Panc1 (cell line): Measurements from ENCODE around the gene SHQ1. TPM values are rescaled to one million over a fixed set of nuclear protein-coding genes. Genes with fewer than 3 reads are reported as not detected.

Experiments
- ATAC-seq: fragments of 200-7000 bp; cut with Tn5 transposase; 2 replicates; pipeline ENCODE4 v1.9.1; 2020; ENCODE audit warnings: mild to moderate bottlenecking, moderate library complexity
- Bru-seq: library from RNA; stranded (reverse); fragments of 400-500 nt; gene quantifications from one replicate; lab custom pipeline; 2021; lab: Mats Ljungman, UMichigan
- BruChase-seq, 2 experiments: library from RNA; stranded (reverse); fragments of 400-500 nt; gene quantifications; one replicate each; lab custom pipeline; 2021; lab: Mats Ljungman, UMichigan
- BruUV-seq: library from RNA; stranded (reverse); fragments of 400-500 nt; replicated peaks from 2 replicates; lab custom pipeline; 2021; lab: Mats Ljungman, UMichigan
- CTCF ChIA-PET: fragments of 300-600 bp; sonication (Branson Sonifier 250); formaldehyde crosslinking; loops from one replicate; lab custom pipeline; 2022; ENCODE audit warnings: antibody characterized with exemption; lab: Charles Lee
- POLR2A ChIA-PET: fragments of 300-600 bp; sonication (Branson Sonifier 250); formaldehyde crosslinking; loops from one replicate; lab custom pipeline; 2022; ENCODE audit warnings: antibody characterized with exemption; lab: Charles Lee
- DNase-seq: peaks from one replicate; pipeline ENCODE4 v3.0.0-alpha.2; 2010; ENCODE audit warnings: low read depth, low spot score
- H3K27ac ChIP-seq: 2 replicates; pipeline ENCODE4 v1.5.1; 2011; ENCODE audit warnings: mild to moderate bottlenecking, low read length, inconsistent platforms
- H3K27me3 ChIP-seq: fragments of 200-500 bp; sonication (Bioruptor generic); 2 replicates; pipeline ENCODE4 v1.6.0; 2014; ENCODE audit warnings: low read length, inconsistent platforms; ENCODE audit not compliant: control insufficient read depth, insufficient read depth
- H3K36me3 ChIP-seq: fragments of 200-500 bp; sonication (Bioruptor generic); 2 replicates; pipeline ENCODE4 v1.5.1; 2014; ENCODE audit warnings: inconsistent platforms, mild to moderate bottlenecking, low read length, moderate library complexity; ENCODE audit not compliant: control insufficient read depth, insufficient read depth
- H3K4me1 ChIP-seq: 2 replicates; pipeline ENCODE4 v1.5.1; 2011; ENCODE audit warnings: inconsistent platforms, mild to moderate bottlenecking, low read length, moderate library complexity; ENCODE audit not compliant: control insufficient read depth, insufficient read depth
- H3K4me3 ChIP-seq, 2 experiments: 2 replicates each; pipeline ENCODE4 v1.5.1; 2011 to 2012; ENCODE audit warnings: low read depth in 2 of 2, low read length in 2 of 2, mild to moderate bottlenecking in 2 of 2, inconsistent platforms in 1 of 2, moderate library complexity in 1 of 2
- H3K9me3 ChIP-seq: fragments of 200-500 bp; sonication (Bioruptor generic); 2 replicates; pipeline ENCODE4 v1.5.1; 2014; ENCODE audit warnings: low read depth, mild to moderate bottlenecking, inconsistent platforms, low read length, moderate library complexity; ENCODE audit not compliant: control insufficient read depth, insufficient read depth
- POLR2AphosphoS5 ChIP-seq: IDR thresholded peaks from 2 replicates; pipeline ENCODE4 v1.6.1; 2012; ENCODE audit warnings: mild to moderate bottlenecking, low read depth, low read length, moderate library complexity
- SIN3A ChIP-seq: IDR thresholded peaks from 2 replicates; pipeline ENCODE4 v1.6.1; 2012; ENCODE audit warnings: low read depth, mild to moderate bottlenecking, low read length, moderate library complexity, borderline replicate concordance; ENCODE audit not compliant: insufficient read depth
- TCF7L2 ChIP-seq: IDR thresholded peaks from 2 replicates; pipeline ENCODE4 v1.6.1; 2011; ENCODE audit warnings: mild to moderate bottlenecking, low read depth, low read length, inconsistent platforms
- in situ Hi-C: cut with HindIII; loops from 2 replicates; pipeline ENCODE4 v1.10.0; 2016; ENCODE audit warnings: low sequenced_read_pairs, low pct_unique_long_range_greater_than_20kb
- intact Hi-C: fragments of 100-400 bp; cut with micrococcal nuclease; formaldehyde crosslinking; loops from one replicate; pipeline ENCODE4 v1.10.0; 2022; ENCODE audit not compliant: unreplicated experiment
- long read RNA-seq: library from polyadenylated mRNA; unstranded; transcript quantifications from one replicate; pipeline ENCODE4 v2.0.0, GENCODE V29; 2021; ENCODE audit not compliant: unreplicated experiment
- polyA plus RNA-seq: library from polyadenylated mRNA; unstranded; fragments of >200 nt; gene quantifications from one replicate; pipeline ENCODE4 v1.2.1, GENCODE V29; 2012; ENCODE audit warnings: missing spikeins; ENCODE audit not compliant: insufficient read length
- total RNA-seq: library from RNA; stranded (reverse); gene quantifications from one replicate; pipeline ENCODE4 v1.2.1, GENCODE V29; 2021; ENCODE audit not compliant: unreplicated experiment
- TF ChIP-seq, protein P1 (sequence below), 2 experiments: IDR thresholded peaks; 2 replicates each; pipeline ENCODE4 v1.6.1; 2011 to 2012; ENCODE audit warnings: low read depth in 2 of 2, control low read depth in 1 of 2, low read length in 1 of 2, mild to moderate bottlenecking in 1 of 2, moderate library complexity in 1 of 2; ENCODE audit not compliant: insufficient read depth in 1 of 2
- TF ChIP-seq, protein P2 (sequence below): fragments of 450-650 bp; IDR thresholded peaks from 2 replicates; pipeline ENCODE4 v1.5.1; 2017; ENCODE audit warnings: mild to moderate bottlenecking

SHQ1 gene
- total RNA-seq = 21.0 TPM
- 9.1 TPM for polyA plus RNA-seq
- Bru-seq, nascent RNA = percentile 66 among the genes with signal in this experiment
- percentile 65 among the genes with signal in this experiment for BruChase-seq, experiment 1, labeled RNA remaining after a 2-hour chase
- BruChase-seq, experiment 2, labeled RNA remaining after a 6-hour chase = percentile 65 among the genes with signal in this experiment
- long read RNA-seq, transcript SHQ1-201 (11 exons, 2,879 nt) = major isoform, 40 of 56 reads
- long read RNA-seq, partial matches to known transcripts = 0 of 56 reads
- long read RNA-seq, other reads (novel, unspliced or antisense) = 16 of 56 reads

- Histone ChIP-seq H3K4me1 (peaks cover 6% of the 10 kb centered on the region), H3K9me3 (no peaks in the 10 kb centered on the region), H3K27ac (peak within 1 kb of the TSS; percentile 80), H3K4me3 (peak within 1 kb of the TSS; percentile 95 to 98), H3K36me3 (peaks cover 2% of the 10 kb centered on the region; the same call in 1 of the 2 replicates), H3K27me3 (no peaks in the 10 kb centered on the region)
- in situ Hi-C loops (no loop called here), intact Hi-C loops (loop anchor here (2.0 kb wide), 1 partner anchor 49 kb away; no protein-coding TSS in a partner anchor)
- BruUV-seq = no TSS peak
- ChIA-PET CTCF (interaction anchor here (1.0 kb wide), 1 partner anchor 14 kb away, joined by 3 read pairs; no protein-coding TSS in a partner anchor), POLR2A (interaction anchor here (0.7 kb wide), 1 partner anchor 508 kb away, joined by 3 read pairs; no protein-coding TSS in a partner anchor)
- ATAC-seq (peak; percentile 99), DNase-seq (peak; percentile 54)
- TF ChIP-seq, protein P1, sequence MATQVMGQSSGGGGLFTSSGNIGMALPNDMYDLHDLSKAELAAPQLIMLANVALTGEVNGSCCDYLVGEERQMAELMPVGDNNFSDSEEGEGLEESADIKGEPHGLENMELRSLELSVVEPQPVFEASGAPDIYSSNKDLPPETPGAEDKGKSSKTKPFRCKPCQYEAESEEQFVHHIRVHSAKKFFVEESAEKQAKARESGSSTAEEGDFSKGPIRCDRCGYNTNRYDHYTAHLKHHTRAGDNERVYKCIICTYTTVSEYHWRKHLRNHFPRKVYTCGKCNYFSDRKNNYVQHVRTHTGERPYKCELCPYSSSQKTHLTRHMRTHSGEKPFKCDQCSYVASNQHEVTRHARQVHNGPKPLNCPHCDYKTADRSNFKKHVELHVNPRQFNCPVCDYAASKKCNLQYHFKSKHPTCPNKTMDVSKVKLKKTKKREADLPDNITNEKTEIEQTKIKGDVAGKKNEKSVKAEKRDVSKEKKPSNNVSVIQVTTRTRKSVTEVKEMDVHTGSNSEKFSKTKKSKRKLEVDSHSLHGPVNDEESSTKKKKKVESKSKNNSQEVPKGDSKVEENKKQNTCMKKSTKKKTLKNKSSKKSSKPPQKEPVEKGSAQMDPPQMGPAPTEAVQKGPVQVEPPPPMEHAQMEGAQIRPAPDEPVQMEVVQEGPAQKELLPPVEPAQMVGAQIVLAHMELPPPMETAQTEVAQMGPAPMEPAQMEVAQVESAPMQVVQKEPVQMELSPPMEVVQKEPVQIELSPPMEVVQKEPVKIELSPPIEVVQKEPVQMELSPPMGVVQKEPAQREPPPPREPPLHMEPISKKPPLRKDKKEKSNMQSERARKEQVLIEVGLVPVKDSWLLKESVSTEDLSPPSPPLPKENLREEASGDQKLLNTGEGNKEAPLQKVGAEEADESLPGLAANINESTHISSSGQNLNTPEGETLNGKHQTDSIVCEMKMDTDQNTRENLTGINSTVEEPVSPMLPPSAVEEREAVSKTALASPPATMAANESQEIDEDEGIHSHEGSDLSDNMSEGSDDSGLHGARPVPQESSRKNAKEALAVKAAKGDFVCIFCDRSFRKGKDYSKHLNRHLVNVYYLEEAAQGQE (IDR thresholded peaks at IDR 0.05; ENCODE audit: insufficient read depth in 1 of 2, low read depth in 2 of 2, low read length in 1 of 2) = no peak
- peak; percentile 44; the same call in 1 of the 2 replicates for TF ChIP-seq POLR2AphosphoS5
- TF ChIP-seq TCF7L2 = no peak
- TF ChIP-seq, protein P2, sequence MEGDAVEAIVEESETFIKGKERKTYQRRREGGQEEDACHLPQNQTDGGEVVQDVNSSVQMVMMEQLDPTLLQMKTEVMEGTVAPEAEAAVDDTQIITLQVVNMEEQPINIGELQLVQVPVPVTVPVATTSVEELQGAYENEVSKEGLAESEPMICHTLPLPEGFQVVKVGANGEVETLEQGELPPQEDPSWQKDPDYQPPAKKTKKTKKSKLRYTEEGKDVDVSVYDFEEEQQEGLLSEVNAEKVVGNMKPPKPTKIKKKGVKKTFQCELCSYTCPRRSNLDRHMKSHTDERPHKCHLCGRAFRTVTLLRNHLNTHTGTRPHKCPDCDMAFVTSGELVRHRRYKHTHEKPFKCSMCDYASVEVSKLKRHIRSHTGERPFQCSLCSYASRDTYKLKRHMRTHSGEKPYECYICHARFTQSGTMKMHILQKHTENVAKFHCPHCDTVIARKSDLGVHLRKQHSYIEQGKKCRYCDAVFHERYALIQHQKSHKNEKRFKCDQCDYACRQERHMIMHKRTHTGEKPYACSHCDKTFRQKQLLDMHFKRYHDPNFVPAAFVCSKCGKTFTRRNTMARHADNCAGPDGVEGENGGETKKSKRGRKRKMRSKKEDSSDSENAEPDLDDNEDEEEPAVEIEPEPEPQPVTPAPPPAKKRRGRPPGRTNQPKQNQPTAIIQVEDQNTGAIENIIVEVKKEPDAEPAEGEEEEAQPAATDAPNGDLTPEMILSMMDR = no peak
- peak; percentile 84; the same call in 1 of the 2 replicates for TF ChIP-seq SIN3A
Observed at GRCh38 chr3:72847751-72848702, at the start of gene SHQ1. Gene SHQ1 (minus strand): TSS chr3:72848445. CDS start chr3:72848340, 105 bp downstream.

DNA sequence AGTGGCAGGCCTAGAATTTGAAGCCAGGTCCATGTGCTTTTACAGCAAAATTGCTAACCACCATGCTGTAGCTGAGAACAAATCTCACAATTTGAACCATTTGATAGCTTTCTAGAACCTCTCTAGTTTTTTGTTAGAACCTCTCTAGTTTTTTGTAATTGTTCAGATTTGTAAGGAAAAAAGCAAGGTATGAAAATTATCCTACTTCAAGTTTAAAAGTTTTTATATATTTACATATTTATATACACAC lies 49.4 kb upstream of the SHQ1 start:
- intact Hi-C loops (loop anchor here (2.0 kb wide), 1 partner anchor 49 kb away; the partner anchor contains the start of gene SHQ1), in situ Hi-C loops (no loop called here)
- ATAC-seq (no peak), DNase-seq (no peak)
- no peaks in the 10 kb centered on the region for H3K4me1 ChIP-seq
- no peak overlapping the region for H3K4me3 ChIP-seq
- TF ChIP-seq TCF7L2 = no peak
- TF ChIP-seq POLR2AphosphoS5 = no peak
- TF ChIP-seq, protein P1 (IDR thresholded peaks at IDR 0.05; ENCODE audit: insufficient read depth in 1 of 2, low read depth in 2 of 2, low read length in 1 of 2) = no peak
- no peak for TF ChIP-seq SIN3A
- TF ChIP-seq, protein P2 = no peak
- H3K27ac ChIP-seq = no peak overlapping the region
- ChIA-PET CTCF (no interaction called here), POLR2A (no interaction called here)
- H3K9me3 ChIP-seq = no peaks in the 10 kb centered on the region
- H3K36me3 ChIP-seq = no peaks in the 10 kb centered on the region
- no TSS peak for BruUV-seq
- no peaks in the 10 kb centered on the region for H3K27me3 ChIP-seq
